ENCODE data around the gene ARHGAP27. TPM values are rescaled to one million over a fixed set of nuclear protein-coding genes. Genes with fewer than 3 reads are reported as not detected.

The ARHGAP27 gene
- total and polyA plus RNA-seq, 2 of the 13 experiments (the other 11 are each of a cell fraction or from before 2014, with no cell fraction given) = 15.5 to 18.9 TPM

GRCh38 chr17:45346216-45347015 lies 86.3 kb downstream of the ARHGAP27 start:
- TF ChIP-seq ZNF567 (CRISPR knock-in tag; IDR thresholded peaks at IDR 0.05; ENCODE audit: borderline replicate concordance) (no peak), ZNF749 (CRISPR knock-in tag; IDR thresholded peaks at IDR 0.05; ENCODE audit: borderline replicate concordance) (no peak), BORCS8-MEF2B (CRISPR knock-in tag; IDR thresholded peaks at IDR 0.05) (no peak), TRIM24 (CRISPR knock-in tag; IDR thresholded peaks at IDR 0.05) (no peak), HES4 (CRISPR knock-in tag; IDR thresholded peaks at IDR 0.05; ENCODE audit: borderline replicate concordance) (no peak), NFAT5 (CRISPR knock-in tag; IDR thresholded peaks at IDR 0.05) (no peak), CBFB (CRISPR knock-in tag; IDR thresholded peaks at IDR 0.05) (no peak), ZNF124 (CRISPR knock-in tag; IDR thresholded peaks at IDR 0.05) (no peak), NFKB2 (CRISPR knock-in tag; IDR thresholded peaks at IDR 0.05; ENCODE audit: borderline replicate concordance) (no peak), MTA1 (CRISPR knock-in tag; IDR thresholded peaks at IDR 0.05; ENCODE audit: borderline replicate concordance) (no peak), ZNF747 (CRISPR knock-in tag; IDR thresholded peaks at IDR 0.05; ENCODE audit: borderline replicate concordance) (no peak), CBX1 (IDR thresholded peaks at IDR 0.05; ENCODE audit: low read depth) (no peak), FOXO1 (CRISPR knock-in tag; IDR thresholded peaks at IDR 0.05) (no peak), ZNF746 (CRISPR knock-in tag; IDR thresholded peaks at IDR 0.05) (no peak), HNRNPUL1 (IDR thresholded peaks at IDR 0.05; ENCODE audit: low read depth, low read length) (no peak), ZNF75D (CRISPR knock-in tag; IDR thresholded peaks at IDR 0.05; ENCODE audit: borderline replicate concordance) (no peak)
- Histone ChIP-seq H3K79me2 (ENCODE audit: insufficient read depth, low read length) (no peaks in the 10 kb centered on the region), H3K27me3 (ENCODE audit: control insufficient read depth in 1 of 2, insufficient read depth in 2 of 2, low read length in 2 of 2) (no peaks in the 10 kb centered on the region), H4K20me1 (ENCODE audit: insufficient read depth, low read length) (no peaks in the 10 kb centered on the region), H3K9me3 (ENCODE audit: low read length) (no peaks in the 10 kb centered on the region), H2AFZ (ENCODE audit: low read length) (no peak overlapping the region), H3K9ac (ENCODE audit: insufficient read depth, low read depth, low read length) (no peak overlapping the region), H3K4me3 (replicated peaks in 1 of 3; ENCODE audit: insufficient read depth in 1 of 3, low read depth in 2 of 3, low read length in 3 of 3) (no peak overlapping the region), H3K27ac (ENCODE audit: extremely low read length, insufficient read depth, low read length) (no peak overlapping the region), H3K4me2 (ENCODE audit: low read depth, low read length) (no peak overlapping the region), H3K4me1 (ENCODE audit: insufficient read depth, low read length) (peaks cover 15% of the 10 kb centered on the region), H3K36me3 (replicated peaks in 1 of 2; ENCODE audit: control insufficient read depth in 1 of 2, insufficient read depth in 2 of 2, low read length in 2 of 2) (no peaks in the 10 kb centered on the region)
- in situ Hi-C loops (cut with HindIII; ENCODE audit: extremely low pct_ligation_motif_present, low pct_unique_long_range_greater_than_20kb) = no loop called here
- 73% methylated on average over 13 of the region's 13 CpGs for WGBS (ENCODE audit: low lambda C conversion rate)
- CTCF ChIA-PET (ENCODE audit: low intra/inter-chr PET ratio, low total read pairs) = no interaction called here
- POLR2A ChIA-PET = no interaction called here
- ATAC-seq (no peak), FAIRE-seq (no peak), DNase-seq (ENCODE audit: low spot score) (no peak)
- no TSS peak for BruUV-seq (replicated peaks)
- intact Hi-C loops (cut with micrococcal nuclease; ENCODE audit: unreplicated experiment) = no loop called here

Measured in HepG2 (cell line).